Spleen (tissue), 7 donors: ENCODE data around the gene LSAMP.

ENCODE experiments used
- POLR2A ChIP-seq, 3 donors: fragments of 450-650 bp; IDR thresholded peaks; one replicate each; pipeline ENCODE4 v1.5.1; 2017; ENCODE audit warnings: antibody characterized with exemption in 3 of 3, mild to moderate bottlenecking in 1 of 3
- POLR2AphosphoS5 ChIP-seq, 3 donors: sonication (generic); formaldehyde crosslinking; IDR thresholded peaks; one replicate each; pipeline ENCODE4 v1.5.1; 2017; ENCODE audit warnings: antibody characterized with exemption in 3 of 3
- TF ChIP-seq, protein P1 (sequence below), 11 experiments: fragments of 200-600 bp in 7 of 11; fragments of 450-650 bp in 4 of 11; sonication (generic) in 4 of 11; IDR thresholded peaks in 8 of 11; conservative IDR thresholded peaks in 3 of 11; 1 replicate in 7 of 11; 2 replicates in 4 of 11; pipeline versions ENCODE4 v1.4.0 to v1.8.0; 2016 to 2021; ENCODE audit warnings: antibody characterized with exemption in 11 of 11, inconsistent platforms in 4 of 11, mild to moderate bottlenecking in 1 of 11
- donor health status: DM: no; HTN: no; CAD: no; lungs with moderate emphysema.
- donor health status: DM: no; HTN: no; CAD: no.
- donor health status: DM: no; HTN: no; CAD: no.

DNA sequence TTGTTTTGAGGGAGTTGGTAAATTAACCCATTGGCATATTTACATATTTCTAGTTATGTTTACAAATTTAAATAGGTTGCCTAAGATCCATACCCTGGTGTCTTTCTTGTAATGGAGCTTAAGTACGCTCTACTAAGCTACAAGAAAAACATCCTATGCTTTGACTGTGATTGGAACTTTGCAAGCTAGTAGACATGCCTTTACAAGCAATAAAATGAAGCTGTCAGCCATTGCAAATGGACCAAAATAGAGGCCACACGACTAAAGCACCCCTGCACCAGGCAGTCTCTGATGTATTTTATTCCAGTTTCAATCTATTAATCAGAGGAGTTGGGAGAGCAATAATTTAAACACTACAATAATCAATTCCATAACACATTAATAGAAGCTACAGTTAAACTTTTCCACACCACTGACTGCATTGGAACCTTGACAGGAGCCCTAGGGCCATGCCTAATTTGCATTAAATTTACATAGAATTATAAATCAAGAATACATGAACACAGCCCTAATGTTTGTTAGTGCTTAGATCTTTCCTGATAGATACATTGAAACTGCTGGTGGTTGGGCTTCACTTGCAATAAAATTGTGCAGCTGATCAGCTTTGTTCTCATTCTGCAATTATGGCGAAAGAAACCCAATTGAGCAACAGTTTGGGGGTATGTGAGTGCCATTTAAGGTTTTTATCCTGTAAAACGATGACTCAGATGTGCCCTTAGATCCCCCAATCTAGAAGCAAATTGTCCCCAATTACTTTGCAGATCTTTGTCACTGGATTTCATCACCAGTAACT is 360.1 kb downstream of the LSAMP start:
- TF ChIP-seq, protein P1, sequence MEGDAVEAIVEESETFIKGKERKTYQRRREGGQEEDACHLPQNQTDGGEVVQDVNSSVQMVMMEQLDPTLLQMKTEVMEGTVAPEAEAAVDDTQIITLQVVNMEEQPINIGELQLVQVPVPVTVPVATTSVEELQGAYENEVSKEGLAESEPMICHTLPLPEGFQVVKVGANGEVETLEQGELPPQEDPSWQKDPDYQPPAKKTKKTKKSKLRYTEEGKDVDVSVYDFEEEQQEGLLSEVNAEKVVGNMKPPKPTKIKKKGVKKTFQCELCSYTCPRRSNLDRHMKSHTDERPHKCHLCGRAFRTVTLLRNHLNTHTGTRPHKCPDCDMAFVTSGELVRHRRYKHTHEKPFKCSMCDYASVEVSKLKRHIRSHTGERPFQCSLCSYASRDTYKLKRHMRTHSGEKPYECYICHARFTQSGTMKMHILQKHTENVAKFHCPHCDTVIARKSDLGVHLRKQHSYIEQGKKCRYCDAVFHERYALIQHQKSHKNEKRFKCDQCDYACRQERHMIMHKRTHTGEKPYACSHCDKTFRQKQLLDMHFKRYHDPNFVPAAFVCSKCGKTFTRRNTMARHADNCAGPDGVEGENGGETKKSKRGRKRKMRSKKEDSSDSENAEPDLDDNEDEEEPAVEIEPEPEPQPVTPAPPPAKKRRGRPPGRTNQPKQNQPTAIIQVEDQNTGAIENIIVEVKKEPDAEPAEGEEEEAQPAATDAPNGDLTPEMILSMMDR (IDR thresholded peaks at IDR 0.05 in 8 of 11, conservative IDR thresholded peaks at IDR 0.05 in 3 of 11): no peak
- TF ChIP-seq POLR2A (IDR thresholded peaks at IDR 0.05): no peak
- no peak for TF ChIP-seq POLR2AphosphoS5 (IDR thresholded peaks at IDR 0.05)
